ENCODE data around the gene PRDM4.

The PRDM4 gene

GRCh38 chr12:107749083-107749482 is 11.9 kb downstream of the PRDM4 start:
- no peaks in the 10 kb centered on the region for H3K9me2 ChIP-seq (replicated peaks; ENCODE audit: insufficient read depth, low read length)
- H3K27ac ChIP-seq (ENCODE audit: low read length), result no peak overlapping the region
- peaks cover 12% of the 10 kb centered on the region for H3K36me3 ChIP-seq (replicated peaks; ENCODE audit: insufficient read depth, low read length)
- H4K20me1 ChIP-seq (ENCODE audit: insufficient read depth, low read length), result no peaks in the 10 kb centered on the region
- no peak overlapping the region for H3K4me3 ChIP-seq (ENCODE audit: low read length)
- peaks cover 22% of the 10 kb centered on the region for H3K79me2 ChIP-seq (ENCODE audit: low read length)
- no peaks in the 10 kb centered on the region for H3K27me3 ChIP-seq (replicated peaks; ENCODE audit: insufficient read depth, low read length)
- no peak overlapping the region for H2AFZ ChIP-seq (ENCODE audit: low read length)
- TF ChIP-seq EZH2phosphoT487 (IDR thresholded peaks at IDR 0.05; ENCODE audit: low read length), result no peak
- no peak for TF ChIP-seq EZH2 (optimal IDR thresholded peaks at IDR 0.05; ENCODE audit: low read depth, low read length)
- TF ChIP-seq CTCF (IDR thresholded peaks at IDR 0.05; ENCODE audit: low read length), result no peak
- H3K9me3 ChIP-seq (replicated peaks; ENCODE audit: insufficient read depth, low read length), result no peaks in the 10 kb centered on the region
- no peak overlapping the region for H3K4me2 ChIP-seq (ENCODE audit: low read depth, low read length)
- H3K9ac ChIP-seq (ENCODE audit: low read length), result no peak overlapping the region
- H3F3A ChIP-seq (ENCODE audit: insufficient read depth, low read length), result 0 out of 2 replicates have a peak, but pooled peaks cover 8% of the 10 kb centered on the region
- peaks cover 7% of the 10 kb centered on the region for H3K4me1 ChIP-seq (ENCODE audit: low read length)
- DNase-seq, result no peak

GRCh38 chr12:107748472-107748871 is 12.5 kb downstream of the PRDM4 start:
- Histone ChIP-seq H2AFZ (ENCODE audit: low read length) (no peak overlapping the region), H3K27me3 (replicated peaks; ENCODE audit: insufficient read depth, low read length) (no peaks in the 10 kb centered on the region), H3F3A (ENCODE audit: insufficient read depth, low read length) (0 out of 2 replicates have a peak, but pooled peaks cover 8% of the 10 kb centered on the region), H3K9me3 (replicated peaks; ENCODE audit: insufficient read depth, low read length) (no peaks in the 10 kb centered on the region), H3K27ac (ENCODE audit: low read length) (no peak overlapping the region), H3K9ac (ENCODE audit: low read length) (no peak overlapping the region), H3K9me2 (replicated peaks; ENCODE audit: insufficient read depth, low read length) (no peaks in the 10 kb centered on the region), H4K20me1 (ENCODE audit: insufficient read depth, low read length) (no peaks in the 10 kb centered on the region), H3K36me3 (replicated peaks; ENCODE audit: insufficient read depth, low read length) (peaks cover 16% of the 10 kb centered on the region), H3K4me3 (ENCODE audit: low read length) (no peak overlapping the region), H3K4me1 (ENCODE audit: low read length) (peaks cover 7% of the 10 kb centered on the region), H3K4me2 (ENCODE audit: low read depth, low read length) (no peak overlapping the region), H3K79me2 (ENCODE audit: low read length) (peaks cover 22% of the 10 kb centered on the region)
- DNase-seq, result no peak
- TF ChIP-seq EZH2 (optimal IDR thresholded peaks at IDR 0.05; ENCODE audit: low read depth, low read length), result no peak
- TF ChIP-seq EZH2phosphoT487 (IDR thresholded peaks at IDR 0.05; ENCODE audit: low read length), result no peak
- no peak for TF ChIP-seq CTCF (IDR thresholded peaks at IDR 0.05; ENCODE audit: low read length)

- no peaks in the 10 kb centered on the region for H3K9me3 ChIP-seq (replicated peaks; ENCODE audit: insufficient read depth, low read length)
- DNase-seq, result peak; percentile 7
- no peaks in the 10 kb centered on the region for H4K20me1 ChIP-seq (ENCODE audit: insufficient read depth, low read length)
- no peaks in the 10 kb centered on the region for H3K27me3 ChIP-seq (replicated peaks; ENCODE audit: insufficient read depth, low read length)
- H3K79me2 ChIP-seq (ENCODE audit: low read length), result no peaks in the 10 kb centered on the region
- no peak overlapping the region for H3K9ac ChIP-seq (ENCODE audit: low read length)
- peaks cover 5% of the 10 kb centered on the region; the same call in 1 of the 2 replicates for H3K4me1 ChIP-seq (ENCODE audit: low read length)
- H3K36me3 ChIP-seq (replicated peaks; ENCODE audit: insufficient read depth, low read length), result peaks cover 2% of the 10 kb centered on the region; the same call in 1 of the 2 replicates
- no peaks in the 10 kb centered on the region for H3F3A ChIP-seq (ENCODE audit: insufficient read depth, low read length)
- no peak overlapping the region for H3K4me2 ChIP-seq (ENCODE audit: low read depth, low read length)
- H3K27ac ChIP-seq (ENCODE audit: low read length), result peak overlapping the region; percentile 22; the same call in 1 of the 2 replicates
- H3K4me3 ChIP-seq (ENCODE audit: low read length), result no peak overlapping the region
- H2AFZ ChIP-seq (ENCODE audit: low read length), result no peak overlapping the region
- TF ChIP-seq CTCF (IDR thresholded peaks at IDR 0.05; ENCODE audit: low read length) (peak; percentile 22; the same call in 1 of the 2 replicates), EZH2 (optimal IDR thresholded peaks at IDR 0.05; ENCODE audit: low read depth, low read length) (no peak)
- no peaks in the 10 kb centered on the region for H3K9me2 ChIP-seq (replicated peaks; ENCODE audit: insufficient read depth, low read length)
Measured at GRCh38 chr12:107736914-107737313, 24.0 kb downstream of the PRDM4 start.
